ENCODE data around the gene PCBD2.
A peak's percentile ranks its signal among the peaks of the same experiment; 100 is the strongest.

GRCh38 chr5:134917070-134917815 is 12.3 kb downstream of the PCBD2 start:
- TF ChIP-seq CTCF (conservative IDR thresholded peaks at IDR 0.05; ENCODE audit: low read depth in 2 of 2) = peak; percentile 67 to 73
- TF ChIP-seq NANOG (IDR thresholded peaks at IDR 0.05; ENCODE audit: borderline replicate concordance) = no peak
- TF ChIP-seq CREB1 (CRISPR knock-in tag; IDR thresholded peaks at IDR 0.05; ENCODE audit: low read depth) = no peak
- no peak for TF ChIP-seq POLR2AphosphoS5 (IDR thresholded peaks at IDR 0.05; ENCODE audit: low read depth)
- TF ChIP-seq EZH2 (IDR thresholded peaks at IDR 0.05; ENCODE audit: low read depth, unreplicated experiment) = no peak
- no peak for TF ChIP-seq EZH2phosphoT487 (IDR thresholded peaks at IDR 0.05; ENCODE audit: unreplicated experiment)
- no peak for TF ChIP-seq JUNB (IDR thresholded peaks at IDR 0.05; ENCODE audit: unreplicated experiment)
- TF ChIP-seq REST (IDR thresholded peaks at IDR 0.05; ENCODE audit: unreplicated experiment) = no peak
- TF ChIP-seq ZNF114 (CRISPR knock-in tag; IDR thresholded peaks at IDR 0.05) = no peak
- no peak for TF ChIP-seq ZNF331 (CRISPR knock-in tag; IDR thresholded peaks at IDR 0.05; ENCODE audit: low read depth)
- TF ChIP-seq ETS1 (IDR thresholded peaks at IDR 0.05) = no peak
- TF ChIP-seq ZNF462 (CRISPR knock-in tag; IDR thresholded peaks at IDR 0.05) = no peak

Measured in GM23338 (cell line).